Left lobe of liver (tissue), 2 donors: ENCODE data around the gene TAS2R16. TPM values are rescaled to one million over a fixed set of nuclear protein-coding genes. Genes with fewer than 3 reads are reported as not detected.

Experiments used
- ATAC-seq: fragments of 200-7000 bp; cut with Tn5 transposase; one replicate; pipeline ENCODE4 v1.9.1; 2020; ENCODE audit warnings: mild to moderate bottlenecking, moderate library complexity
- DNase-seq: peaks from one replicate; pipeline ENCODE4 v3.0.0-alpha.2; 2020; ENCODE audit warnings: low spot score
- total RNA-seq: library from RNA; stranded (reverse); gene quantifications from one replicate; pipeline ENCODE4 v1.2.1, GENCODE V29; 2021
- donor health status: DM: no; HTN: no; CAD: no; lungs with moderate emphysema.
- donor health status: DM: no; HTN: yes; CAD: no.

The TAS2R16 gene, protein sequence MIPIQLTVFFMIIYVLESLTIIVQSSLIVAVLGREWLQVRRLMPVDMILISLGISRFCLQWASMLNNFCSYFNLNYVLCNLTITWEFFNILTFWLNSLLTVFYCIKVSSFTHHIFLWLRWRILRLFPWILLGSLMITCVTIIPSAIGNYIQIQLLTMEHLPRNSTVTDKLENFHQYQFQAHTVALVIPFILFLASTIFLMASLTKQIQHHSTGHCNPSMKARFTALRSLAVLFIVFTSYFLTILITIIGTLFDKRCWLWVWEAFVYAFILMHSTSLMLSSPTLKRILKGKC
- not detected for total RNA-seq

DNA sequence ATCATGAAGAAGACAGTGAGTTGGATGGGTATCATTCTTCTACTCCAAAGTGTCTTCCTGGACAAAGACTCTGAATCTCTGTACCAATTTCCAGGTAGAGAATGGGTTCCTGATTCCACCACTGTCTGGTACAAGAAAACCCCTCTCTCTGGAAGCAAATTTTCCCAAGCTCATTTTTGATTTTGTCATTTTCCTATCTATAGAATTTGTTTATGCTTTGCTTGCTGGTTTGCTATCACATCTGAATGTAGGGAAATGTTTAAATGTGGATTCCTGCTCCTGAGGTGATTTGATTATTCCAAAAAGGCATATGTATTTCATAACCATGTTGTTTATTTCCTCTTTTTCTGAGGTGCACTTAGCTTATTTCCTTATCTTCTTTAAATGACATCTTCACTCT lies at the start of gene TAS2R16:
TSS of gene TAS2R16 (minus strand) at position 101 of the 400 bp plus-strand sequence. CDS start at position 35, 66 bp downstream.
- no peak for ATAC-seq
- no peak for DNase-seq

DNA sequence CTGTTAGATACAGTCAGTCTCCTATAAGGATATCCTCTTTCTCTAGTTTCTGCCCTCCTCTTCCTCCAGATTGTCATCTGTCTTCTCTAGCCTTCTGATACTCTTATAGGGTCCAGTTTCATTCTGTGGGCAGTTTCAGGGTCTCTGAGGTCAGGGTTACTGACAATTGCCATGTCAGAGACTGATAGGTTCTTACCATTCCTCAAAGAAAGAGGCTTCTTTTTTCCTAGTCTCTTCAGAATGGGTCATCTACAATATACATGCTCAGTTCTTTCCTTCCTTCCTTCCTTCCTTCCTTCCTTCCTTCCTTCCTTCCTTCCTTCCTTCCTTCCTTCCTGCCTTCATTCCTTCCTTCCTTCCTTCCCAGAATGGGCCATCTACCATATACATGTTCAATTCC lies 48.1 kb upstream of the TAS2R16 start:
- DNase-seq (no peak), ATAC-seq (no peak)

DNA sequence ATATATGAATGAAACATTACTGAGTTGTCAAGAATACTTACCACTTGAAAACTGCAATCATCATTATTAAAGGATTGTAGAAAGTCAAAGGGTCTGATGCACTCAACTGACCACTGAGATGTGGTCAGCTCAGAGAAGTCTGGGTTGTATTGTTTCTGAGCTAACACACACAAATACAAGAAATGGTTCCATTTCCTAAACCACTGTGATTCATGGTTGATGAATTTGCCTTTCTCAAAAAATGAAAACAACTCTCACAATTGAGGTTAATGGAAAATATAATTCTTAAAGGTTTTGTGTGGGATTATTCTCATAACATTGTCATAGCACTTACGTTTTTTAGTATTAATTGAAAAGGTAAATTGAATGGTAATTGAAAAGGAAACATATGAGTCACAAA lies 45.6 kb upstream of the TAS2R16 start:
- DNase-seq: no peak
- no peak for ATAC-seq

DNA sequence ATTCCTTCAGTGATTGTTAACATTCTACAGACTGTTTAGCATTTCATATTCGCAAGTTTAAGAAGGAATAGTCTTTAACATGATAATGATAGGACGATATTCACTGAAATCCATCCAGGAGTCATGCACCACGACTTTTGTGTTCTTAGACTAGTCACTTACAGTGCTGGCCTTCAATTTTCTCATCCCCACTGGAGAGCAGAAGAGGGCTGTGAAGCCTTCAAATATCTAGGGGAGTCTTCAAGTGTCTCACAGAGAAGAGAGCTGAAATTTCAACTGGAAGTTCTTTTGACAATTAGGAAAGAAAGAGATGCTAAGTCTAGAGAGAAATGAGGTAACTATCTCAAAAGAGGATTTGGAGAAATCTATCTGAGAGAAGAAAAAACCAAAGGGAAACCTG lies 43.8 kb upstream of the TAS2R16 start:
- ATAC-seq: no peak

DNA sequence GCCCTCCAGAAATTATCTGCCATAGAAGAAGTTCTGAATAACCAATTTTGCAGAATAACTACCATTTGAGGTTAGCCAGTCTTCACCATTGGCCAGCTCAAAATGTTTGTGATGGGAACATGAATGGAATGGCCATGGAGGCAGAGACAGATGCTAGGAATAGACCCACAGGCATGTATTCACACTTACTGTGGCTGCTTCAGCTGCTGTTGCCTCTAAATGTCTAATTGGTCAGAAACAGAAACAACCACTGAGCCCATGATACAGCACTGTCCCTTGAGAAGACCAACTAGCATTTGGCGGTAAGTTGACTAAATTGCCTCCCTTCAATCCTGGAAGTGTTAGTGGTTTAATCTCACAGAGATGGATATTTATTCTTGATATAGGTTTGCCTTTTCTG lies 38.6 kb upstream of the TAS2R16 start:
- ATAC-seq (no peak), DNase-seq (no peak)

More for the DNA sequence above, 43.8 kb upstream of the TAS2R16 start:
- DNase-seq: no peak

DNA sequence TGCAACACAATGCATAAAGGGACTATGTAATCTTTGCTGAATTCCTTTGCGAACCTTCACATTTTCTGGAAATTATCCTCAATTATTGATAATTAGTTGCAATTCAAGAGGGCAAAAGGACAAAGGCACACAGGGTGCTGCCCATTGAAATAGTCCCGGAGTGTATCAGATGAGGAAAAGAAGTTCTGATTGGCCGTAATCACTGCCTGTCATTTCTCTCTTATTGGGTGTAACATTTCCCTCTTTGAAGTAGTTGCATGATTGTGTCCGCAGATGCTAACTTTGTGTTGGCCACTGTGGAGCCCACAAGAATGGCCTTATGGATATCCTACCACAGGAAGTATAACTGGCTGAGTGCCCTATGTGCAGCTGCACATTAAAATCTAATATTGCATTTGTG lies 35.1 kb upstream of the TAS2R16 start:
- ATAC-seq: no peak

DNA sequence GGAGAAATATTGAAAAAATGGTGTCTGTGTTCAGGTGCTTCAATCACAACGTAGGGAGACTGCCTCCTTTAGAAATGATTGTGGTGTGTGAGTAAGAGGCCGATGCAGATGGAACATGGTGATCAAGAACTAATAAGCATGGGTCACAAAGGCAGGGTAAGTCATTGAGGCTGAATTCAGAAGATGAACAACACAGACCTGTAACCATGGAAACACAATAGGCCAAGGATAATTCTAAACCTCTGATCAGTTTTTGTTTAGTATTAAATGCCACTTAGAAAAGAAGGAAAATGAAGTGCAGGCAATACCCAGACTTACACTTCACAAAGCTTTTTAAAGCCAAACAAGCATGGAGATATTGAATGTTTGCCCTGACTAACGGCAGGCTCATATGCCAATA lies 32.8 kb upstream of the TAS2R16 start:
- DNase-seq (no peak), ATAC-seq (no peak)

More for the DNA sequence above, 35.1 kb upstream of the TAS2R16 start:
- DNase-seq: no peak

DNA sequence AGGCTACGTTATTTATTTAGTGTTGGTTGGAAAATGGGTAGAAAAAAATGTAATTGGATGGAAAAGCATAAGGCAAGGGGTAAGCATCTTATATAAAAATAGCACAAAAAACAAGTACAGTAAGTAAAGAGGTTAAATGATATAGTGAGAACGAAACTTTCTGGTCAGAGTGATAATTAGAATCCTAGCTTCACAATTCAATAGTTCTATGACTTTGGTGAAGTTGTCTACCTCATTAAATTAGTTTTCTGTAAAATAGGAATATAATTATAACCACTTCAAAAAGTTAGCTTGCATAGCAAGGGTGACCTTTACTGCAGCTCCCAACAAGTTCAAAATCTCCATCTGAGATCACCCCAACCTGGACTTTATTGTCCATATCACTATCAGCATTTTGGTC lies 30.8 kb upstream of the TAS2R16 start:
- ATAC-seq (no peak), DNase-seq (no peak)

DNA sequence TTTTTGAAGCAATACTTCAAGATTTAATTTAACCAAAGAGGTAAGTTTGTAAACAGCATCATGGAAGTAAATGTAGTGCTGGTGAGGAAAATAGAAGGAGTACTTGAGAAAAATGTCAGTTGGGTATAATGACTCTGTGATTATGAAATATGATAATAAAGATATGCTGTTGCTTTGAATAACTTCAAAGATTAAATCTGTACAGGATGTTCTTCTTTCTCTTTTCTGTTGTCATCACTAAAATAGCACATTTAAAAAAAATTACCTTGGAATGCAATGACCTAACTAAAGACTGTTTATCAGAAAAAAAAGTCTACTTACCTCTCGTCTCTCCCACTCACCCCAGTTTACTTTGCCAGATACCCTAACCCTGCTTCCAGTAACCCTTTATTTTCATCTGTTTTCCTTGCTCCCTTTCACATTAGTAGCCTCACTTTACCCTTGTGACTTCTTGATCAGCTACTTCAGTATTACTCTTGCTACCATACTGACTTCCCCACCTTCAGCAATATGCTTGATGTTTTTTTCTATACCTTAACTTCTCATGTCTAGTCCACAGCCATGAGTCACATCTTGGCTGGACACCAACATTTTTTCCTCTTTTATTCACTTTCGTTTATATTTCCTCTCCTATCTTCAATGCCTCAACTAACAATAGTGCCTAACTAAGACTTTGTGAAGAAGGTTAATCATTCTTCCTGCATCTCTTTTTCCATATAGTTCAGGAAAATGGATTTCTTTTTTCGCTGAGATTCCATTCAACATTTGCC lies 29.7 kb upstream of the TAS2R16 start:
- ATAC-seq (no peak), DNase-seq (no peak)

DNA sequence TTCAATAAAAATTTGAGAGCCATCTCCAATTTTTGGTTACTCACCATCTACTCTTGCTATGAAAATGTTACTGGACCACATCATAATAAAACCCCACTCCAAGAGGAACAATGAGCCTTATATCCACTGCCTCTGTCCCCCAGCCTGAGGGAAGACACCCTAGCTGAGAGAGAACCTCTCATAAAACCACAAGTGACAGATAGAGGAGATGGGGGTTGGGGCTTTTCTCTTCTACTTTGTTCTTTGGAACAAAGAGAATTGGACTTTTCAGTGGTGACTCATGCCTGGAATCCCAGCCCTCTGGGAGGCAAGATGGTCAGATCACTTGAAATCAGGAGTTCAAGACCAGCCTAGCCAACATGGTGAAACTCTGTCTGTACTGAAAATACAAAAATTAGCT lies 27.6 kb upstream of the TAS2R16 start:
- DNase-seq (no peak), ATAC-seq (no peak)

DNA sequence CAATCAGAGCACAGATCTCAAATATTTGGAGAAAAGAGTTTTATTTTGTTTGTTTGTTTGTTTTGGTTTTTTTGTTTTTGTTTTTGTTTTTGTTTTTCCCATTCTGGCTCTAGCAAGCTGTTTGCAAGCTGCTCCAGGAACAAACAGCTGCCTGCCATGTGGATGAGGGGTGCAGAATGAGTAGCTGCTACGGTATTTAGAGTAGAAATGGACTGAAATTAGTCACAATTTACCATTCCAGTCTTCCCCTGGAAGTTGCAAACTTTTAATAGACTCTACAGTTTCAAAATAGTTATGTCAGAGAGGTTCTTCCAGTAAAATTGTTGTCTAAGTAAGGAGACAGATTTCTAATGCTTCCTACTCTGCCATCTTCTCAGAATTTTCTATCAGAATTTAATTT lies 27.1 kb upstream of the TAS2R16 start:
- DNase-seq (no peak), ATAC-seq (no peak)

DNA sequence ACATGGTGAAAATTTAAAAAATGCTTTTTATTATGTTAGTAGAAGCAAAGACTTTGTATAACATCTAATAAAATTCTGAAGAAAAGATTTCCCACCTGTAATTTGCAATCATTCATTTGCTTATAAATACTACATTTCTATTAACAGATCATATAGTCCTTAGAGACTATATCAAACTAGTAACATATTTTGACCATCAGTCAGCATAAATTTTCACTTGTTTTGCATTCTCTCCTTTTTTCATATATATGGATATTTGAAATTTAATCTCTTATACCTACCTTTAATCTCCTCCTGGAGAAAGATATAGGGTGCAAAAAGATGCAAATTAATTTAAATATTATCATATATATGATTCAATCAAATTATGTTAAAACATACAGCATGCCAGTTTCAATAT lies 16.9 kb upstream of the TAS2R16 start:
- DNase-seq (no peak), ATAC-seq (no peak)

DNA sequence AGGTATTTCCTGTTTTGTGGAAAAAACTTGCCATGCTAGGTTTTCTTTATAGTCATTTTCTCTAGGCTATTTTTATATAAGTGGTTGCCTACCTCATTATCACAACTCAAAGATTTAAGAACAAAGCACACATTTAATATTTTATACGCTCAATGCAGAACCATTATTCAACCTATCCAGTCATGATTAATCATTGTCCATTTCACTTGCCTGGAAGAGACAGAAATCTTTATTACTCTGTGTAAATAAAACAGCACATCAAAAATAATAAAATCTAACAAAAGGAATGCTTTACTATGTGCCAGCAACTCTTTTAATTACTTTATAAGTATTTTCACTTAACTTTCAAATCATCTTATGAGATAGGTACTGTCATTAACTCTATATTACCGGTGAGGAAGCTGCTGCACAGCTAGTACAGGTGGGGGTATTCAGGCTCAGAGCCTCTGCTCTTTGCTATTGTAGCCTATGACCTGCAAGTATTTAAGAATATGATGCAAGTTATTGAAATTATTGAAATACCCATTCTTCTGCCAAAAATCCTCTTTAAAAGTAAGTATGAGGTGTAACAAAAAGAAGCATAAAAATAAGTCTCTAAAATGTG lies 16.4 kb upstream of the TAS2R16 start:
- ATAC-seq (no peak), DNase-seq (no peak)

DNA sequence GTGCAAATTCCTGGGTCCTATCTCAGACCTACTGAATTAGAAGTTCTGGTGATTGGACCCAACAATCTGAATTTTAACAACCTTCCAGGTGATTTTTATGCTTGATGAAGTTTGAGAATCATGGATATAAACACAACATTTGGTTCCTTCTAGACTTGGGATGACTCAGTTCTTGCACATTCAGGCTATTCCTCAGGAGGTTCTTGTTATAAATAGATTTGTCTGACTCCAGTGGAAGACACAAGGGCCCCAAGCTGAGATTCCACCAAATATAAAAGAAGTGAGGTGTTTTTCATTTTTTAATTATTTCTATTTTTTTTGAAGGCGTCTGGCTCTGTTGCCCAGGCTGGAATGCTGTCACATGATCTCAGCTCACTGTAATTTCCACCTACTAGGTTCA lies 9.4 kb upstream of the TAS2R16 start:
- DNase-seq: no peak
- no peak for ATAC-seq

DNA sequence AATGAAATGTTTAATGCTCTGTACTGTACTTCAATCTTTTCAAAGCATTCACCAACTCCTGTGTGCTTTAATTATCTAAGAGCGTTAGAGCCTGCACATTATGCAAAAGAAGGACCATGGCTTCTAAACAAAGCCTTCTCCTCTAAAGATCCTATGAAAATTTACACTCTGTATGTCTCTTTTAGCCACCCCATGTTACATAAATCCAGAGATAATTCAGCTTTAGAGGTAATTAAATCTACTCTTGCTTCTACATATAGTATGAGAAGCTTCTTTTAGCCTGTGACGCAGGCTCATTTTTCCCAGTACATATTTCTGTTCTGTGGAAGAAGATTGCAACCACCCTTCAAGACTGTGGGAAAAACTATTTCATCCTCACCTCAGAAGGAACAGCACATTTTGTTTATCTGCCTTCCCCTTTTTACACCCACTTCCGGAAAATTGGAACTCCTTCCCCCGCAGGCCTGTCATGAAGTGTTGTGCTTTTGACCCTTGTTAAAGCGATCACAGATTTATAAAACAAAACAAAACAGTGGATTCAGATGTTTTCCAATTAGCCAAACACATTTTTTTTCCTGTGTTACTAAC lies 8.1 kb upstream of the TAS2R16 start:
- ATAC-seq (no peak), DNase-seq (no peak)

DNA sequence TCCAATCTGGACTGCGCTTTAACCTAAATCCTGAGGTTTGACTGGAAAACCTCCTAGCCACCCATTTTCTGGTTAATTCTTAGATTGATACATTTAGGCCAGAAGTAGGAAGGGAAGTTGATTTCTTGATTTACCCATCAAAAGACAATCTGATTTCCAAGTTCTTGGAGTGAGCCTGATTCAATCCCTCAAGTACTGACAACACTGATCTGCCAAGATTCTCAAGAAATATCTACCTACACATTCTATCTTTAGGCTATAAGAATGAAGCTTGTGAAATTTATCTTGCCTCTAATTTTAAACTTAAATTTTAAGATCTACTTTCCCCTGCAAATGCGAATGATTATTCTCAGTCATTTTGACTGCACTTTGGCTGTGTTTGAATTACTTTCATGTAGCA lies 5.9 kb downstream of the TAS2R16 start:
- no peak for DNase-seq
- ATAC-seq: no peak

DNA sequence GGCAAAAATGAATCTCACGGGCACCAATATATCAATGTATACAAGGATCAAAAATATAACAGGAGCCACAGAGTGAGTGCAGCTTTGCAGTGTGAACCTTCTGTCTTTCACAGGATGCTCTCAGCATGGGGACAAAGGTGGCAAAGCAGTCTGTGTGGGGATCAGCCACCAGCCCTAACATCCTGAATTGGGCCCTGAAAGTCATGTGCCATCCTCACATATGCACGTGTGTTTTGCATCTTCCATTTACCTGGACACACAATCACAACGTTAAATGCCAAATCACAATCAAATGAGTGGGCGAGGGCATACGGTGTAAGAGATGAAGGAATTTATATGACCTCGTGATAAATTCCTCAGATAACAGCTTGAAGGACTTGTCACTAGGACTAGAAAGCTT lies 6.5 kb downstream of the TAS2R16 start:
- DNase-seq (no peak), ATAC-seq (no peak)

DNA sequence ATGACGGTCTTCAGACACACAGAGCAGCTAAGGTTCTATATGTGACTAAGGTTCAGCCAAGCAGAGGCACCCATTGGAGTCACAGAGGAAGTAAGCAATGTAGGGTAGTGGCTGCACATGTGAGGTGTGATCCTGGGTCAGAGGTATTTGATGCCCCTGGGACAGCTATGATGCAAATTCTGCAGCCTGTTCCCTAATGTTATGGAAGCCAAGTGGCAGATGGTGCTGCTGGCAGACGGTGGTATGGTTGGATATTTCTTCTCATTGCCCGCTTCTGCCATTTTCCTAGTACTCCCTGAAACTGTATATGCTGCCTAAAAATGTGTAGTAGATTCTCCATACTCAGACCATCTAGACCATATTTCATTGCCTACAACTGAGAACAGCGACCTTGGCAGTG lies 7.2 kb downstream of the TAS2R16 start:
- ATAC-seq (no peak), DNase-seq (no peak)

DNA sequence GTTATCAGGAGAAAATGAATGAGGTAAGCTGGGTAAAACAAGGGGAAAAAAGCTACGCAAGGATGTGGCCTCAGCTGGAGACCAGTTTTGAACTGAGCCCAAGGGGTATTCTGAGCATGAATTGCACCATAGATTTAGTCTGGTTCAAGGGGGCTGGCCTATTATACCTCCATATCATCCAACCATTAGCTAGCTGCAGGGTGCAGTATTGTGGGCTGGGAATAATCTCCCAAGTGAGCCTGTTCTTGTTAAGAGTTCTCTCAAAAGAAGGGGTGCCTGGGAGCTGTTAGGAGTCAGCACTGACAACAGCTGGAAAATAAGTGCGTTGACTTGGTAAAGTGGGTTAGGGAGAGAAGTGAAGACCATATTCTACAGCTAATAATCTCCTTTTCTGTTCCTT lies 8.0 kb downstream of the TAS2R16 start:
- ATAC-seq: no peak

DNA sequence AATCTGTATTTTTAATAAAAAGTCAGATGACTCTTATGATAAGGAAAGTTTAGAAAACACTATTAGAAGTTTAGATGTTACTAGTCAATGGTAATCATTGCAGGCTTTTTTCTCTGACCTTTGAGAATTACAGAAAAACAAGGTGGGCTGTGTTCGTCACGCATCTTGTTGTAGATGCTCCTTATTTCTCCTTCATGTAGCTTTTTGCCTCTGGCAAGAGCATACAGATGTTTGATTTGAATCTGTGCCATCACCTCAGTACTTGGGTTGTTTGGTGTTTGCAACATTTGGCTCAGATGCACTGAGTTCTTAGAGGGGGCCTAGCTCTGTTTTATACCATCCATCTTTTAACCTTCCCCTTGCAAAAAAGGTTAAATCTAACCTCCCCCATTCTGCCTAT lies 11.5 kb downstream of the TAS2R16 start:
- no peak for DNase-seq
- ATAC-seq: no peak

More for the DNA sequence above, 8.0 kb downstream of the TAS2R16 start:
- DNase-seq: no peak

DNA sequence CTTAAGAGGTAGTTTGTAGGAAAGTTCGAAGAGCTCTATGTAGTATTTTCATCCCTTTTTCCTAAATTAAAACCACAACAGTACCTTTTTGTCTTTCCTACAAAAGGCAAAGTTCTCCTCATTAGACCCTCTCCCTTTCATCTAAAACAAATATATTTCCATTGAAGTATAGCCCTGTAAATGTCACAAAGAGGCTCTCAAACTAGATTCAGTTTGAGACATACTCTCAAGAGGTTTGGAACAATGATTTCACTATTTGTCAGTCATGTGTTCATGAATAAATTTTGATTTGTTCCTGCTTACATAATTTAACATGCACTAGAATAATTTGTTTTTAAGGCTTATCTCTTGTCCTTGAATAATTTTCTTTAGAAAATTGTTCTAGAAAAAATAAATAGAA lies 12.2 kb downstream of the TAS2R16 start:
- DNase-seq (no peak), ATAC-seq (no peak)

DNA sequence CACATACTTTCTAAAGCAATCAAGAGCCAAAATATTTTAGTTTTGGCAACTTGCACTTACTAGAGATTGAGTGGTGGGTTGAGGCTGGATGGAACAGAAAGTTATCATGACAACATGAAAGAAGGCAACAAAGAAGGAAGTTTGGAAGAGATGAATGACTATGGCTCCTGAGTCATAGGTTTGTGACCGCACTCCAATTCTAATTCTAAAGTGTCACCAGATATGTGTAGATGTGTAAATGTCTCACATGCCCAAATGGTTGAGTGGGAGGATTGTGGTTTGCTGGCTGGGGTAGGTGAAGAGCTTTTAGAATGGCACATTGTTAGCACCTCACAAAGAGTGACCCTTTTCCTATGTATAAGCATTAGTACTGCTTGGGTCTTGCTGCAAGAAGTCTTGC lies 20.2 kb downstream of the TAS2R16 start:
- ATAC-seq (no peak), DNase-seq (no peak)
